Measurements from ENCODE around the gene RTN4.

DNA sequence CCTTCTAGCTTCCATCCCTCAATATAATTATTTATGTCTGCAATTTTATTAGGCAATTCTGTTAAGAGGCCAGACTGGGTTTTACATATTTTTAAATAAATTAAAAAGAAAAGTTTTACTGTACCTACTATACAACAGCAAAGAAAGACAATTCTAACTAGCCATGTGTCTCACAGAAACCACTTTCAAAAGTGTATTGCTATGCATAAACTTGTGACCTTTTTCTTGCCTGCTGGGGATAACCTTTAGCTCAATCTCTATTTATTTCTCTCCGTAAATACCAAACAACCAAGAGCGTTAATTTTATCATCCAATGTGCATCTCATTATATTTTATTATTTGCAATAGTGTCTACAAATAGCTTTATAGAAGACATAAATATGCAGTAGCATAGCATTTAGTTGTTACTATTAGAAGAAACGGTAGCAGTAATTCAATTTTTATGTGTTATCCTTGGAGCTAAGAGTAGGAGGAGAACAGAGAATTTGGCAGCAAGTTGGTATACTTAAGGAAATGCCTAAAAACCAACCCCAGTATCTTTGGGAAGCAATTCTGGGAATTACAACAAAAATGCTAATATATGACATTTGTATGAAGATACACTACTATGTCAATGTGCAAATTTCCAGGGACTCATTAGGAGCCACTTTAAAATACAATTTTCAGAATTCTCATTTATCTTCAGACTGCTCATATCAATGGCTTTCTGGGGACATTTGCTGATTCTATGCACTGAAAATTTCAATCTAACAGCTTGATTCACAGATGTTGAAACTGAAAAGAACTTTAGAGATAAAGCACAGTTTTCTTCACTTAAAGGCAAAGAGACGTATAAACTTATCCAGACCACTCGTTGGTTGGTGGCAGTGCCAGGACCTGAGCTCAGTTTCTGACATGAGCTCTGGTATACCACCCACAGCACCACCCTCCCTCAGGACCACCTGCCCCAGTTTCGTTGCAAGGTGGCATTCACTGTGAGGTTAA lies 23.0 kb upstream of the RTN4 start:
- no peak for TF ChIP-seq POLR2A (IDR thresholded peaks at IDR 0.05)
- no peak for TF ChIP-seq POLR2AphosphoS5 (IDR thresholded peaks at IDR 0.05)
- TF ChIP-seq, protein P1, sequence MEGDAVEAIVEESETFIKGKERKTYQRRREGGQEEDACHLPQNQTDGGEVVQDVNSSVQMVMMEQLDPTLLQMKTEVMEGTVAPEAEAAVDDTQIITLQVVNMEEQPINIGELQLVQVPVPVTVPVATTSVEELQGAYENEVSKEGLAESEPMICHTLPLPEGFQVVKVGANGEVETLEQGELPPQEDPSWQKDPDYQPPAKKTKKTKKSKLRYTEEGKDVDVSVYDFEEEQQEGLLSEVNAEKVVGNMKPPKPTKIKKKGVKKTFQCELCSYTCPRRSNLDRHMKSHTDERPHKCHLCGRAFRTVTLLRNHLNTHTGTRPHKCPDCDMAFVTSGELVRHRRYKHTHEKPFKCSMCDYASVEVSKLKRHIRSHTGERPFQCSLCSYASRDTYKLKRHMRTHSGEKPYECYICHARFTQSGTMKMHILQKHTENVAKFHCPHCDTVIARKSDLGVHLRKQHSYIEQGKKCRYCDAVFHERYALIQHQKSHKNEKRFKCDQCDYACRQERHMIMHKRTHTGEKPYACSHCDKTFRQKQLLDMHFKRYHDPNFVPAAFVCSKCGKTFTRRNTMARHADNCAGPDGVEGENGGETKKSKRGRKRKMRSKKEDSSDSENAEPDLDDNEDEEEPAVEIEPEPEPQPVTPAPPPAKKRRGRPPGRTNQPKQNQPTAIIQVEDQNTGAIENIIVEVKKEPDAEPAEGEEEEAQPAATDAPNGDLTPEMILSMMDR (IDR thresholded peaks at IDR 0.05), result no peak
- TF ChIP-seq EP300 (IDR thresholded peaks at IDR 0.05), result no peak

Data from gastroesophageal sphincter (tissue), 3 donors.